SJSA1 (cell line): ENCODE results near the gene CEP131. TPM values are rescaled to one million over a fixed set of nuclear protein-coding genes. Genes with fewer than 3 reads are reported as not detected.

Source experiments
- DNase-seq, 2 experiments: peaks; one replicate each; pipeline ENCODE4 v3.0.0-alpha.2; 2015 to 2020; ENCODE audit warnings: low spot score in 2 of 2, low read depth in 1 of 2
- H3K27ac ChIP-seq: fragments of 250-450 bp; sonication (Bioruptor Pico); 2 replicates; pipeline ENCODE4 v1.5.1; 2020; ENCODE audit warnings: mild to moderate bottlenecking, moderate library complexity
- H3K27me3 ChIP-seq: fragments of 250-450 bp; sonication (Bioruptor Pico); replicated peaks from 2 replicates; pipeline ENCODE4 v1.5.1; 2020; ENCODE audit warnings: mild to moderate bottlenecking, moderate library complexity
- H3K36me3 ChIP-seq: fragments of 250-450 bp; sonication (Bioruptor Pico); 2 replicates; pipeline ENCODE4 v1.5.1; 2020; ENCODE audit warnings: mild to moderate bottlenecking
- H3K4me1 ChIP-seq: fragments of 250-450 bp; sonication (Bioruptor Pico); replicated peaks from 2 replicates; pipeline ENCODE4 v1.6.1; 2021; ENCODE audit warnings: mild to moderate bottlenecking
- H3K4me3 ChIP-seq: fragments of 250-450 bp; sonication (Bioruptor Pico); 2 replicates; pipeline ENCODE4 v1.5.1; 2020; ENCODE audit warnings: mild to moderate bottlenecking
- H3K9me3 ChIP-seq: fragments of 250-450 bp; sonication (Bioruptor Pico); replicated peaks from 2 replicates; pipeline ENCODE4 v1.5.1; 2020; ENCODE audit warnings: mild to moderate bottlenecking
- total RNA-seq: library from RNA; depleted of rRNA; stranded (reverse); fragments of >200 nt; shearing (Covaris generic); gene quantifications from 2 replicates; pipeline ENCODE4 v1.2.3, GENCODE V29; 2014; rRNA removed

CEP131 gene
- 31.7 and 38.2 TPM in 2 replicates for total RNA-seq

- Histone ChIP-seq H3K9me3 (no peaks in the 10 kb centered on the region; the same call in 1 of the 2 replicates), H3K27ac (no peak within 1 kb of the TSS), H3K36me3 (peaks cover 18% of the 10 kb centered on the region; the same call in 1 of the 2 replicates), H3K27me3 (no peaks in the 10 kb centered on the region), H3K4me3 (peak within 1 kb of the TSS; percentile 80), H3K4me1 (peaks cover 19% of the 10 kb centered on the region)
- DNase-seq, result peak; percentile 98 to 100
Measured at GRCh38 chr17:81222906-81223761, at the start of gene CEP131. TSS of gene CEP131 (minus strand) at chr17:81222965. CDS start at chr17:81220056, 2,909 bp downstream.

GRCh38 chr17:81271226-81271625, 48.5 kb upstream of the CEP131 start:
- Histone ChIP-seq H3K36me3 (peaks cover 68% of the 10 kb centered on the region), H3K27ac (no peak overlapping the region), H3K27me3 (no peaks in the 10 kb centered on the region), H3K4me1 (no peaks in the 10 kb centered on the region), H3K4me3 (no peak overlapping the region), H3K9me3 (no peaks in the 10 kb centered on the region)
- no peak for DNase-seq

- Histone ChIP-seq H3K27ac (no peak overlapping the region), H3K36me3 (peaks cover 71% of the 10 kb centered on the region), H3K4me1 (no peaks in the 10 kb centered on the region), H3K4me3 (no peak overlapping the region), H3K9me3 (no peaks in the 10 kb centered on the region), H3K27me3 (no peaks in the 10 kb centered on the region)
- DNase-seq, result no peak
Measured at GRCh38 chr17:81270279-81270678, 47.5 kb upstream of the CEP131 start.

- no peak overlapping the region for H3K27ac ChIP-seq
- no peak overlapping the region for H3K4me3 ChIP-seq
- H3K9me3 ChIP-seq, result no peaks in the 10 kb centered on the region
- peaks cover 71% of the 10 kb centered on the region for H3K36me3 ChIP-seq
- H3K4me1 ChIP-seq, result no peaks in the 10 kb centered on the region
- no peak for DNase-seq
- no peaks in the 10 kb centered on the region for H3K27me3 ChIP-seq
Measured at GRCh38 chr17:81267390-81268067, 44.8 kb upstream of the CEP131 start.

GRCh38 chr17:81265576-81265975, 42.8 kb upstream of the CEP131 start:
- H3K4me3 ChIP-seq, result no peak overlapping the region
- H3K36me3 ChIP-seq, result peaks cover 75% of the 10 kb centered on the region
- no peak overlapping the region for H3K27ac ChIP-seq
- no peaks in the 10 kb centered on the region for H3K27me3 ChIP-seq
- DNase-seq, result no peak
- no peaks in the 10 kb centered on the region for H3K9me3 ChIP-seq
- no peaks in the 10 kb centered on the region for H3K4me1 ChIP-seq

- H3K27ac ChIP-seq, result no peak overlapping the region
- H3K4me1 ChIP-seq, result no peaks in the 10 kb centered on the region
- DNase-seq, result no peak
- no peaks in the 10 kb centered on the region for H3K9me3 ChIP-seq
- no peaks in the 10 kb centered on the region for H3K27me3 ChIP-seq
- H3K4me3 ChIP-seq, result no peak overlapping the region
- peaks cover 75% of the 10 kb centered on the region for H3K36me3 ChIP-seq
Measured at GRCh38 chr17:81264640-81265039, 41.9 kb upstream of the CEP131 start.

GRCh38 chr17:81263371-81264181, 40.8 kb upstream of the CEP131 start:
- H3K9me3 ChIP-seq, result no peaks in the 10 kb centered on the region
- no peak overlapping the region for H3K27ac ChIP-seq
- H3K36me3 ChIP-seq, result peaks cover 77% of the 10 kb centered on the region
- H3K27me3 ChIP-seq, result no peaks in the 10 kb centered on the region
- H3K4me3 ChIP-seq, result no peak overlapping the region
- no peak for DNase-seq
- H3K4me1 ChIP-seq, result no peaks in the 10 kb centered on the region

GRCh38 chr17:81261582-81262336, 39.0 kb upstream of the CEP131 start:
- no peaks in the 10 kb centered on the region for H3K9me3 ChIP-seq
- H3K36me3 ChIP-seq, result peaks cover 91% of the 10 kb centered on the region
- no peak overlapping the region for H3K27ac ChIP-seq
- DNase-seq, result no peak
- H3K4me3 ChIP-seq, result no peak overlapping the region
- no peaks in the 10 kb centered on the region for H3K27me3 ChIP-seq
- no peaks in the 10 kb centered on the region for H3K4me1 ChIP-seq

GRCh38 chr17:81261096-81261495, 38.3 kb upstream of the CEP131 start:
- no peak overlapping the region for H3K27ac ChIP-seq
- H3K4me1 ChIP-seq, result no peaks in the 10 kb centered on the region
- H3K4me3 ChIP-seq, result no peak overlapping the region
- no peaks in the 10 kb centered on the region for H3K27me3 ChIP-seq
- H3K9me3 ChIP-seq, result no peaks in the 10 kb centered on the region
- no peak for DNase-seq
- H3K36me3 ChIP-seq, result peaks cover 91% of the 10 kb centered on the region

- H3K36me3 ChIP-seq, result peaks cover 88% of the 10 kb centered on the region
- no peak for DNase-seq
Measured at GRCh38 chr17:81260641-81261040, 37.9 kb upstream of the CEP131 start.

GRCh38 chr17:81260171-81260570, 37.4 kb upstream of the CEP131 start:
- no peak overlapping the region for H3K4me3 ChIP-seq
- H3K4me1 ChIP-seq, result no peaks in the 10 kb centered on the region
- H3K27me3 ChIP-seq, result no peaks in the 10 kb centered on the region
- H3K36me3 ChIP-seq, result peaks cover 87% of the 10 kb centered on the region
- no peak for DNase-seq
- H3K9me3 ChIP-seq, result no peaks in the 10 kb centered on the region
- no peak overlapping the region for H3K27ac ChIP-seq

More at GRCh38 chr17:81260641-81261040, 37.9 kb upstream of the CEP131 start:
- no peak overlapping the region for H3K4me3 ChIP-seq
- no peak overlapping the region for H3K27ac ChIP-seq
- no peaks in the 10 kb centered on the region for H3K27me3 ChIP-seq
- H3K4me1 ChIP-seq, result no peaks in the 10 kb centered on the region
- no peaks in the 10 kb centered on the region for H3K9me3 ChIP-seq

GRCh38 chr17:81259058-81259605, 36.4 kb upstream of the CEP131 start:
- peaks cover 79% of the 10 kb centered on the region for H3K36me3 ChIP-seq
- no peak overlapping the region for H3K27ac ChIP-seq
- no peak overlapping the region for H3K4me3 ChIP-seq
- H3K4me1 ChIP-seq, result no peaks in the 10 kb centered on the region
- no peaks in the 10 kb centered on the region for H3K27me3 ChIP-seq
- DNase-seq, result no peak
- H3K9me3 ChIP-seq, result no peaks in the 10 kb centered on the region

GRCh38 chr17:81258292-81258691, 35.5 kb upstream of the CEP131 start:
- H3K4me3 ChIP-seq, result no peak overlapping the region
- no peak overlapping the region for H3K27ac ChIP-seq

More at GRCh38 chr17:81258292-81258691, 35.5 kb upstream of the CEP131 start:
- Histone ChIP-seq H3K36me3 (peaks cover 70% of the 10 kb centered on the region), H3K27me3 (no peaks in the 10 kb centered on the region), H3K9me3 (no peaks in the 10 kb centered on the region), H3K4me1 (no peaks in the 10 kb centered on the region)
- DNase-seq, result no peak
